Measurements from ENCODE around the gene CABYR.
A peak's percentile ranks its signal among the peaks of the same experiment; 100 is the strongest.

Gene CABYR

DNA sequence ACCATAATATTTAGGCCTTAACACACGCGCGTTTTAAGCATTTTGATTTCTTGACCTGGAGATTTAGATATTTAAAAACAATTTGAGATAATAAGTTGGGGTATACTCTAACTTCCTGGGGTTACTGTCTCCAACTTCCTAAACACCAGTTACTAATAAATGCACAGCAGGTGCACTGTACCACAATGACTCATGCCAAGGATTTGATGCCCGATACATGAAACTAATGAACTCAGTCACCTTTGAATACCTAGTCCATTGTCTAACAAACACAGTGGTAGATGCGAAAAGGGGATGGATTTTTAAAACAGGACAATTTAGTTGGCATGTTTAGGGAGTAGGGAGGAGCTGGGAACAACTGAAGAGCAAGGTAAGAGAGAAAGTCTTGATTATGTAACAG is 21.2 kb downstream of the CABYR start:
- Mint-ChIP-seq H3K27me3 (no peaks in the 10 kb centered on the region), H3K27ac (no peak overlapping the region), H3K4me3 (no peak overlapping the region), H3K36me3 (ENCODE audit: low read depth) (no peaks in the 10 kb centered on the region), H3K4me1 (no peaks in the 10 kb centered on the region), H3K9me3 (no peaks in the 10 kb centered on the region)
- no peak for DNase-seq
- no peak for ATAC-seq

DNA sequence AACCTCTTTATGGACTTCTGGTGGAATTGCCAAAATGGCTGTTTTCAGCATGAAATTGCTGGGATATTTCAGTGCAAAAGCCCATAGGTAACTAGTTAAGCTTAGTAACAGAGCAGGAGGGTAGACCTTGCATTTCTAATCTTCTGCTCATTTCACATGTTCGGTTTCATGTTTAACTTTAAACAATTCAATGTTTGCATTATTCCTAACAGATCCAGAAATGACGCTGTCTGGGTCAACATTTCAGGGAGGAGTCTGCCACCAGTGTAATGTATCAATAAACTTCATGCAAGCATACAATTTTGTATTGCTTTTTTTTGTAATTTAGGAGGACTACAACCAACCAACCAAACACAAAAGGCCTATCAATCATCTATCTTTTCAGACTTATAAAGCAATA is 22.4 kb downstream of the CABYR start:
- no peak for ATAC-seq
- H3K4me3 Mint-ChIP-seq = no peak overlapping the region
- no peaks in the 10 kb centered on the region for H3K27me3 Mint-ChIP-seq
- H3K36me3 Mint-ChIP-seq (ENCODE audit: low read depth) = no peaks in the 10 kb centered on the region
- H3K4me1 Mint-ChIP-seq = no peaks in the 10 kb centered on the region
- no peak for DNase-seq
- H3K9me3 Mint-ChIP-seq = no peaks in the 10 kb centered on the region
- H3K27ac Mint-ChIP-seq = no peak overlapping the region

DNA sequence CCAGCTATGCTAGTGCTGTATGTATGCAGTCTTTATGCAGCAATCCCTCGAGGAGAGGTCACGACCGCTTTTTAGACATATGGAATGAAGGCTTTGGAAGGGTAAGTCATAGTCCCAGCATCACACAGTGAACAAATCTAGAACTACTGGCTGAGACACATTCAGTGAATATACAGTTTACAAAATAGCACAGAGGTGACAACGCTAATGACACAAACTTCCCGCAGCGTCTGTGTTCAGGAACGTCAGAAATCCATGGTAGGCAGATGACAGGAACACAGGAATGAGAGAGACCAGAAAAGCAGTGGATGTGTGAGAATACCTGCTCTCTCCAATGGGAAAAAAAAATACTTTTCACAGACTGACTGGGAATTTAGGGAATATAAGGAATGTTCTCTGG is 29.6 kb downstream of the CABYR start:
- Mint-ChIP-seq H3K4me3 (no peak overlapping the region), H3K36me3 (ENCODE audit: low read depth) (no peaks in the 10 kb centered on the region), H3K27ac (no peak overlapping the region), H3K9me3 (no peaks in the 10 kb centered on the region), H3K4me1 (no peaks in the 10 kb centered on the region), H3K27me3 (no peaks in the 10 kb centered on the region)
- ATAC-seq (no peak), DNase-seq (no peak)

DNA sequence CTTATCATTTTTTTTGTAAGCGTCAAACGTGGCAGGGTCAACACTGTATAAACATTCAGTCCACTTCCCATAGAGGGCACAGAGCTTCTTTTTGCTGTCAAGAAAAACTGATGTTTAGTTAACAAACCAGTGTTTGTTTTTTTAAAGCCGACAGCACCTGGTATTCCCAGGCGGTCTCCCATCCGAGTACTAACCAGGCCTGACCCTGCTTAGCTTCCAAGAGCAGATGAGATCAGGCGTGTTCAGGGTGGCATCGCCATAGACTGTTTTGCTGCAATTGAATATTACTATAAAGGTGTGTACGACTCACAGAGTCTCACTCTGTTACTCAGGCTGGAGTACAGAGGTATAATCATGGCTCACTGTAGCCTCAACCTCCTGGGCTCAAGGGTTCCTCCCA is 31.5 kb downstream of the CABYR start:
- no peak for ATAC-seq
- H3K27me3 Mint-ChIP-seq = no peaks in the 10 kb centered on the region
- no peak overlapping the region for H3K4me3 Mint-ChIP-seq
- no peaks in the 10 kb centered on the region for H3K36me3 Mint-ChIP-seq (ENCODE audit: low read depth)
- peak; percentile 4 for DNase-seq
- no peaks in the 10 kb centered on the region for H3K9me3 Mint-ChIP-seq
- H3K4me1 Mint-ChIP-seq = no peaks in the 10 kb centered on the region
- H3K27ac Mint-ChIP-seq = no peak overlapping the region

DNA sequence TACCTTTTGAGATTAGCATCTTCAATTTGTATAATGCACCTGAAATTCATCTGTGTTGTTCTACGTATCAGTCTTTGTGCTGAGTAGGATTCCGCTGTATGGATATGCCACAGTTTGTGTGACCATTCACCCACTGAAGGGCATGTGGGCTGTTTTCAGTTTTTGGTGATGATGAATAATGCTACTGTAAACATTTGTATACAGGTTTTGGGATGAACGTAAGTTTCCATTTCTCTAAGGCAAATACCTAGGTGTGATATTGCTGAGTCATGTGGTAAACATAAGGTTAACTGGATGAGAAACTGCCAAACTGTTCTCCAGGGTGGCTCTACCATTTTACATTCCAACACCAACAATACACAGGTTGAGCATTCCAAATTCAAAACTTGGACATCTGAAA is 35.1 kb downstream of the CABYR start:
- Mint-ChIP-seq H3K36me3 (ENCODE audit: low read depth) (no peaks in the 10 kb centered on the region), H3K27me3 (no peaks in the 10 kb centered on the region), H3K4me1 (peaks cover 3% of the 10 kb centered on the region), H3K4me3 (no peak overlapping the region), H3K9me3 (no peaks in the 10 kb centered on the region), H3K27ac (no peak overlapping the region)
- ATAC-seq (no peak), DNase-seq (no peak)

DNA sequence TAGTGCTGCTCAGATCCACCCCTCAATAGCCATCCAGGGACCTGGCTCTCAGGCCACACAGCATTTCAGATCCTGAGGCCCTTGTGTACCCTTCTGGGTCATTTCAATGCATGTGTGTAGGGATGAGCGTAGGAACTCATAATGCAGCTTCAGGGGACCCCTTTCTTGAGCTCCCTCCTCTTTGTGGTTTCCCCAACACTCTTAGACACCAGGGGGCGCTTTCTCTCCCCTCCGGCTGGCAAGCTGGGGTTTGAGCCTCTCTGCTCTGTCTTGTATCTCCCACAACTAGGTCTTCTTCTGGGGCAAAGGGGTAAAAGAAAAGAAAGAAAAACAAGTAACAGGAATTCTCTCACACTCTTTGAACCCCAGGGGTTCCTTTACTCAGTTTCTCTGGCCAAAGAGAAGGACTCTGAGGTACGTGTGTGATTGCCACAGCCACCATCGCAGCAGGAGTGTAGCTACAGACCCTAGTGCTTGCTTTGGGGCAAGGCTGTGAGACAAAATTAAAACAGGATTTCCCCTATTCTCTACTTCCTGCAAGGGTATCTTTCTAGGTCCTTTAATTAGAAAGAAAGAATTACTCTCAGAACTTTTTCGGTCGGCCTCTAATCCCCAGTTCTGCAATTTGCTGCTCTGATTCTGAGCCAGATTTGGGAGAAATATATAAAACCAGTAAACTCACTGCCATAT is 38.0 kb downstream of the CABYR start:
- ATAC-seq = peak; percentile 57
- Mint-ChIP-seq H3K36me3 (ENCODE audit: low read depth) (no peaks in the 10 kb centered on the region), H3K27me3 (no peaks in the 10 kb centered on the region)

DNA sequence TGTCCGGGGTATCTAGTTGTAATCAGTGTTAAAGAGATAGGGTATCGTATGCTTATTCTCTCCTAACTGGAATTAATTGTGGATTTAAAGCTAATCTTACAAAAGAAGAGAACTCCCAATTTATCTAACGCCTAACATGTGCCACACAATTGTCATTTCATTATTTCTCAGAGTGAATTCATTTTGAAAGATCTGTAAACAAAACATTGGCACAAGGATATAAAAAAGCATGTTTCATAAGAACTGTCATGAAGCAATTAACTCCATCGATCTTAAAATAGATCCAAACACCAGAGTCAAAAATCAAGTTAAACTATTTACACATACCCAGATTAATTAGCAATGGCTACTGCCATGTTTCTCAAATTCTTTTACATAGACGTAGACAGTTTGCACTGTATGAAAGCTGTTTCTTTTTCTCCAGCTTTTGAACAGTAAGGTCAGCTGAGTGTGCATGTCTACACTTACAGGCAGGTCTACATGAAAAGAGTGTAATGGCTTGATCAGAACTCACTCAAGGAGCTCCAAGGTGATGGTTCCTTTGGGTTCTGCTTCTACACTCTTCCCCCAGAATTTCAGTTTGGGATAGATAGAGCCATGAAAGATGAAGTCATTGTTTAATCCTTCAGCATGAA is 38.8 kb downstream of the CABYR start:
- Mint-ChIP-seq H3K36me3 (ENCODE audit: low read depth) (no peaks in the 10 kb centered on the region), H3K4me1 (peaks cover 3% of the 10 kb centered on the region), H3K27ac (no peak overlapping the region), H3K9me3 (no peaks in the 10 kb centered on the region), H3K4me3 (no peak overlapping the region), H3K27me3 (no peaks in the 10 kb centered on the region)
- ATAC-seq (no peak), DNase-seq (no peak)

More for the DNA sequence above, 38.0 kb downstream of the CABYR start:
- peaks cover 3% of the 10 kb centered on the region for H3K4me1 Mint-ChIP-seq
- H3K4me3 Mint-ChIP-seq = no peak overlapping the region
- no peaks in the 10 kb centered on the region for H3K9me3 Mint-ChIP-seq
- DNase-seq = peak; percentile 69
- no peak overlapping the region for H3K27ac Mint-ChIP-seq

DNA sequence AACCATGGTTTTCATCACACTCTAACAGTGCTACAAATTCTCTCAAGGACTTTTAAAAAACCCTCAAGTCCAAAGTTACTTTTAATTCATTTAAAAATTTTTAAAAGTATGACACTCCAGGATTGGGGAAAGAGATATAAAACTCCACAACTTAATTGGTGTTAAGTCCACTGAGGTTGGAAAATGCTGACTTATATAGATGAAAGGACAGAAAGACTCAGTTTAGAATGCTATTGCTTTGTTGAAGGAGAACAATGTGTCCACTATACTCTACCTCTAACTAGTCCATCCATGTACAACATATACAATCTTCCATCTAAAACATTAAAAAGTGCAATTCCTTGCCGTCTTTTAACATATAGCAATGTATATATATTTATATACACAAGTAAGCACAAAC is 41.2 kb downstream of the CABYR start:
- DNase-seq (no peak), ATAC-seq (no peak)
- Mint-ChIP-seq H3K4me1 (peaks cover 3% of the 10 kb centered on the region), H3K9me3 (no peaks in the 10 kb centered on the region), H3K27me3 (no peaks in the 10 kb centered on the region), H3K36me3 (ENCODE audit: low read depth) (no peaks in the 10 kb centered on the region), H3K4me3 (no peak overlapping the region), H3K27ac (no peak overlapping the region)

DNA sequence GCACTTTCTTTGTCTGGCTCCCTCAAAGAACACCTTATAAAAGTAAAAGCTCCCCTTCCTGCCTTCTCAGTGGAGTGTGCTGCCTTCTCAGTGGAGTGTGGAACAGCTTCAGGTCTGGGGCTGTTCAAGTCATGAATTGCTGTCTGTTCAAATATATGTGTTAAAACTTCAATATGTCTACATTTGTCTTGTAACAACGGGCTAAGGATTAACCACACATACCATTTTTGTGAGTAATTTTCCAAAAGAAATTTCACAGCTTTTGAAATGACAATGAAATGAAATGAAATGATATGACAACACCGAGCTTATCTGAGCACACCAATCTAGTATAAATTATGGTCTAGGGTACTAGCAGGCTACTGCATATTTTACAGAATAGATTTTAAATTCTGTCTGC is 42.9 kb downstream of the CABYR start:
- Mint-ChIP-seq H3K36me3 (ENCODE audit: low read depth) (no peaks in the 10 kb centered on the region), H3K9me3 (no peaks in the 10 kb centered on the region), H3K27me3 (no peaks in the 10 kb centered on the region), H3K4me1 (no peaks in the 10 kb centered on the region), H3K27ac (no peak overlapping the region), H3K4me3 (no peak overlapping the region)
- DNase-seq = no peak
- no peak for ATAC-seq

DNA sequence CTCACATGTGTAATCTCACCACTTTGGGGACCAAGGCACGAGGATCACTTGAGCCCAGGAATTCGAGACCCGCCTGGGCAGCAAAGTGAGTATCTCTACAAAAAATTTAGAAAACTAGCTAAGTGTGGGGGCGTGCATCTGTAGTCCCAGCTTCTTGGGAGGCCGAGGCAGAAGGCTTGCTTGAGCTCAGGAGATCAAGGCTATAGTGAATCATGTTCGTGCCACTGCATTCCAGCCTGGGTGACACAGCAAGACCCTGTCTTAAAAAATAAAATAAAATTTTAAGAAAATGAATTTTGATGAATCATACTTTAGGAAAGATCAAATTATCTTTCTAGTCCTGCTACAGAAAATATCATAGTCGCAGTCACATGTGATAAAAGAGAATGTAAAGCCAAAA is 46.9 kb downstream of the CABYR start:
- H3K9me3 Mint-ChIP-seq = no peaks in the 10 kb centered on the region
- H3K4me1 Mint-ChIP-seq = no peaks in the 10 kb centered on the region
- no peak overlapping the region for H3K4me3 Mint-ChIP-seq
- no peaks in the 10 kb centered on the region for H3K27me3 Mint-ChIP-seq
- no peak overlapping the region for H3K27ac Mint-ChIP-seq
- no peak for ATAC-seq
- no peak for DNase-seq
- H3K36me3 Mint-ChIP-seq (ENCODE audit: low read depth) = no peaks in the 10 kb centered on the region

DNA sequence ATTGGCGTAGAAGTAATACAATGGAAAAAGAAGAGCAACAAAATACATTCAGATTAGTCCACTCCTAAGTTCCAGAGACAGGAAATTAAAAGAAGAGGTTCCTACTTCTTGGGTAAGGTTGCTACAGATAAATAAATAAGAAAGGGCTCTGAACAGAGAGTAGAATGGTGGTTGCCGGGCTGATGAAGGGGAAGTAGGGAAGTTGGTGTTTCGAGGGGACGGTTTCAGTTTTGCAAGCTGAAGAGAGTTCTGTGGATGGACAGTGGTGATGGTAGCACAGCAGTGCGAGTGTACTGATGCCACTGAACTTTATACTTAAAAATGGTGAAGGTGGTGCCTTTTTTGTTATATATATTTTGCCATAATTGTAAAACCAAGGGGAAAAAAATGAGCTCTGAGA is 48.2 kb downstream of the CABYR start:
- Mint-ChIP-seq H3K27ac (no peak overlapping the region), H3K27me3 (no peaks in the 10 kb centered on the region), H3K36me3 (ENCODE audit: low read depth) (no peaks in the 10 kb centered on the region), H3K4me1 (no peaks in the 10 kb centered on the region), H3K4me3 (no peak overlapping the region), H3K9me3 (no peaks in the 10 kb centered on the region)
- DNase-seq (no peak), ATAC-seq (no peak)

DNA sequence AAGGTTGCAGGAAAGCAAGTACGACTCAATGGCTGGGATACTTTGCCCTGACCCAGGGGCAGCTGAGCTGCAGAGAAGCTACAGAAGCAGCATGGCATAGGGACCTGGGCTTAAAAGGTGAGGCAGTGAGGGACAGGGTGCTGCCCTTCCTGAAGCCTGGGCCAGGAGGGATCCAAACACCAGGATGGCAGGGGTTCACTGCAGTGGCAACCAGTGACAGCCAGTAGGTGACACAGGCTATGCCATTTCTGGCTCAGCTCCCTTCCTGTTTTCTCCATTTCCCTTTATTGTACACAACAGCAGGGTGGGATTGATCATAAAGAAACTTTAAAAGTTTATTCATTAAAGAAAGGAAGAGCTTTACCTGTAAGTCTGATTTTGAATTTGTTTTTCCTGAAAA is 48.8 kb downstream of the CABYR start:
- no peak overlapping the region for H3K27ac Mint-ChIP-seq
- no peaks in the 10 kb centered on the region for H3K9me3 Mint-ChIP-seq
- no peaks in the 10 kb centered on the region for H3K36me3 Mint-ChIP-seq (ENCODE audit: low read depth)
- DNase-seq (no peak), ATAC-seq (no peak)
- no peaks in the 10 kb centered on the region for H3K27me3 Mint-ChIP-seq
- no peaks in the 10 kb centered on the region for H3K4me1 Mint-ChIP-seq
- H3K4me3 Mint-ChIP-seq = no peak overlapping the region

DNA sequence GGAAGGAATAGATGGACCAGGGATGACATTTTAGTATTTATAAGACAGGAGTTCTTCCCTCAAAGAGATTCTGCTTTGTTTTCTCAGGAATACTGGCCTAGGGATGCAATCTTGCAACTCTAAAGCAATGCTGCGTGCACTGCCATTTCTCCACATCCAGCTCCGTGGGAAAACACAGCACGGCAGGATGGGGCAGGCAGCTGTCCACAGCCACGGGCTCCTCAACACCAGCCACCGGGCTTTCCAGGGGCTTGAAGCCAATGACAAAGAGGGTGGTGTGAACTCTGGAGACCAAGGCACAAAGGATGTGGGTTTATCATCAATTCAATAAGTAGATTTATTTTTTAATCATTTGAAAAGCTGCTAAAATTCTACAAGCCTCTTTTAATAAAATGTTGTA is 49.3 kb downstream of the CABYR start:
- Mint-ChIP-seq H3K4me3 (no peak overlapping the region), H3K9me3 (no peaks in the 10 kb centered on the region), H3K27ac (no peak overlapping the region), H3K27me3 (no peaks in the 10 kb centered on the region), H3K36me3 (ENCODE audit: low read depth) (no peaks in the 10 kb centered on the region), H3K4me1 (no peaks in the 10 kb centered on the region)
- ATAC-seq = no peak
- DNase-seq = no peak

DNA sequence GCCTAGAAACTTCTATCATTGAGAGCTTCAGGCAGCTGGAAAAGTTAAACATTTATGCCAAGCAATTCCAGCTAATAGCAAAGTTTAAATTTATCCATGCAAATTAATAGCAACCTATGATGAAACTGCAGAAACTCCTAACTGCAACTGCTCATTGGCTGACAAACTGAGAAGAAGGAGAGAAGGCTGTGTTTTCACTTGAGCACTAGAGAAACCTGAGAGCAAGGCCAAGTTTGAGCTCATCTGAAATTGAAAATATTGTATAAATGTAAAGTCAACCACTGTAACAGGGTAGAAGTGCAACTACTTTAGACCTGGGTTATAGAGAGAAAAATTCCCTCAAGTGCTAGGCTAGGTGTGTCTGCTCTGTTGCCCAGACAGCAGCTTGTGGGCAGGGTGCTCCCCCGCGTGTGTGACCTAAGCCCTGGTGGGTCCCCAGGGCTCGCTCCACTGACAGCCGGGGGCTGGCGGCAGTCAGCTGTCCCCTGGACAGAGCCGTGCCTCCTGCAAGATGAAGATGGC is 50.2 kb downstream of the CABYR start:
- Mint-ChIP-seq H3K27me3 (no peaks in the 10 kb centered on the region), H3K4me1 (no peaks in the 10 kb centered on the region), H3K9me3 (no peaks in the 10 kb centered on the region), H3K27ac (no peak overlapping the region), H3K4me3 (no peak overlapping the region), H3K36me3 (ENCODE audit: low read depth) (no peaks in the 10 kb centered on the region)
- DNase-seq = no peak
- no peak for ATAC-seq

DNA sequence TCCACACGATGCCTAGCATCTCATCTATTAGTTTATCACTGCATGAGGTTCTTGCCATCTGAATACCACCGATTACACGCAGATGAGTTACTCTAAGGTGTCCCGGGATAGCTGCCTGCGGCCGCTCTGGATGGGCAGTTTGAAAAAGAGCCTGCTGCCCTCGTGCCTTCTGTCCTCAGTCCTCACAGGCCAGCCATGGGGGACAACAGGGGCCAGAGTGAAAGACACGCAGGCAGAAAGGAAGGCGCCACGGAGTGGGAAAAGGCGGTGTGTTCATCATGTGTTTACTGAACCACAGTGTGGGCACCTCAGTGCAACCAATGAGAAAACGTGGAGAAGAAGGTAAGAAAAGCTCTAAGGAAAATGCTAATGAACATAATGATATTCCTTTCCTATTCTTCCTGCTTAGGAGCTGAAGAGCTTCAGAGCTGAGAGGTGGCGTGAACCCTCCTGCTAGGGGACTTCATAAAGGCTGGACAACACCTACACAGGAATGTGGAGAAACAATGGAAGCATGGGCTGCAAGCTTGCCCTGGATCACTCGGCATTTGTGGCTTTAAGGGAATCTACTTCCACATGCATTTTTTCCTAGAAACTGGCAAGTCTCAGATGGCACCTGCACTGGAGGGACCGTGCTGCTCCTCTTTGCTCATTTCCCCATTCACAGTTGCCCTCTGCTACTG is 50.9 kb downstream of the CABYR start:
- Mint-ChIP-seq H3K9me3 (no peaks in the 10 kb centered on the region), H3K36me3 (ENCODE audit: low read depth) (no peaks in the 10 kb centered on the region), H3K4me3 (no peak overlapping the region), H3K27ac (no peak overlapping the region), H3K27me3 (no peaks in the 10 kb centered on the region), H3K4me1 (no peaks in the 10 kb centered on the region)
- DNase-seq (no peak), ATAC-seq (no peak)

Data from activated naive CD8-positive, alpha-beta T cell treated with anti-CD3 and anti-CD28 coated beads, Interleukin-2, amount 50 U/mL, for 24 hours (primary cell).